GM12892 (cell line): ENCODE measurements around the gene FST.

ENCODE experiments used
- DNase-seq: peaks from one replicate; pipeline ENCODE4 v3.0.0; 2011; ENCODE audit not compliant: insufficient read length
- FAIRE-seq: peaks from 2 replicates; lab custom pipeline; 2011; peaks lifted over from hg19 to GRCh38; lab: Jason Lieb, UNC
- POLR2A ChIP-seq: IDR thresholded peaks from 2 replicates; pipeline ENCODE4 v1.6.1; 2011; ENCODE audit warnings: low read depth, low read length, control low read depth
- POLR2AphosphoS5 ChIP-seq: IDR thresholded peaks from 2 replicates; pipeline ENCODE4 v1.6.1; 2011; ENCODE audit warnings: low read depth, low read length, control low read depth
- TAF1 ChIP-seq: IDR thresholded peaks from 2 replicates; pipeline ENCODE4 v1.6.1; 2011; ENCODE audit warnings: low read depth, mild to moderate bottlenecking, control low read depth, low read length, borderline replicate concordance

FST gene

DNA sequence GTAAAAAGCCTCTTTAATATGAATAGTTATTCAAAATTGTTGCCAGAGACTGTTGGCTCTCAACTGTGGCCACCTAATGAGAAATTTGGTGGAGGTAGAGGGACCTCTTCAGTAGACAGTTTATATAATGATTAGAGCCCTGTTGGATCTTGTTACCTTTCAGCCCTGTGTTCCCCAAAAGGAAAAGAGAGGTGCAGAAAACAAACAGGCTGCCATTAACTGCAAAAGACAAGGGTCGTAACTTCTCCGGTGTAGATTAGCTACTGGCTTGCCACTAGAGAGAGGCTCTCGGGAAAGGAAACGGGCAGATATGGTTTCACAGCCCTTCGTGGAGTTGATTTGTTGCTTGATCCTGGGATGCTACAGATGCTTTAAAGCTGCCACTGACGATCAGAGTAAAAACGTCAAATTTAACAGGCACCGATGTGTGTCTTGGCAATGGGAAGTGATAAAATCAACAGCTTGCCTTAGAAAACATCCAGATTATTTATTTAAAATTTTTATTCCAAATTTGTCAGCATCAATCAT is 7.8 kb downstream of the FST start:
- FAIRE-seq (no peak), DNase-seq (no peak)
- TF ChIP-seq POLR2AphosphoS5 = no peak
- TF ChIP-seq POLR2A = no peak
- no peak for TF ChIP-seq TAF1

- FAIRE-seq = no peak
- DNase-seq = no peak
- TF ChIP-seq POLR2A = no peak
- TF ChIP-seq TAF1 = no peak
Observed at GRCh38 chr5:53490747-53491146, 10.3 kb downstream of the FST start.

GRCh38 chr5:53501054-53501453 is 20.6 kb downstream of the FST start:
- FAIRE-seq = no peak

DNA sequence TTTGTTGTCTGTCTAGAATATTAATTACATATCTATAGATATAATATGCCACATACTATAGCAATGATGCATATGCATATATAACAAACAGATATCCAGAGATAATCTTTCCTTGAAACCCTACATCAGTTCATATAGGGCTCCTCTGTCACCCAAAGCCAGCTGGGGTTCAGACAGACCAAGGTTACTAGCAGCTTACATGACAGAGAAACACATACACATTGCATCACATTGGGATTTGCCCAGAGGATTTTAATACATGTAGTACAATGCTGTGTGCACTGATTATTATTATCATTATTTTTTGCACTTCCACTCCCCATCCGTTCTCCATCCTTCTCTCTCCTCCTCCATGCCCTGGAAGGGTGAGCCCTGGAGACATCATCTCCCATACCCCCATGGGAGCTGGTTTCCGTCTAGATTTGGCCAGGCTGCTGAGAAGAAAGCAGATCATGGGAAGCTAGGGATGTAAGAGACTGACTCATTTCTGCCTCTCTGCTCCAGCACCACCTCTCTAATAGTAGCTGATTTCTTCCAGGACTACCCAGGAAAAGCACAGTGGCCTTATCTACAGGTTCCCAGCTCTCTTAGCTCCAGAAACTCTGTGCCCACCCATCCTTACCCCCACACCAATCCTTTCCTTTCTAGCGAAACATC is 23.3 kb downstream of the FST start:
- no peak for TF ChIP-seq POLR2A
- TF ChIP-seq TAF1 = no peak
- no peak for TF ChIP-seq POLR2AphosphoS5
- DNase-seq (no peak), FAIRE-seq (no peak)

More at GRCh38 chr5:53501054-53501453, 20.6 kb downstream of the FST start:
- no peak for TF ChIP-seq POLR2A
- TF ChIP-seq POLR2AphosphoS5 = no peak
- no peak for TF ChIP-seq TAF1
- no peak for DNase-seq

DNA sequence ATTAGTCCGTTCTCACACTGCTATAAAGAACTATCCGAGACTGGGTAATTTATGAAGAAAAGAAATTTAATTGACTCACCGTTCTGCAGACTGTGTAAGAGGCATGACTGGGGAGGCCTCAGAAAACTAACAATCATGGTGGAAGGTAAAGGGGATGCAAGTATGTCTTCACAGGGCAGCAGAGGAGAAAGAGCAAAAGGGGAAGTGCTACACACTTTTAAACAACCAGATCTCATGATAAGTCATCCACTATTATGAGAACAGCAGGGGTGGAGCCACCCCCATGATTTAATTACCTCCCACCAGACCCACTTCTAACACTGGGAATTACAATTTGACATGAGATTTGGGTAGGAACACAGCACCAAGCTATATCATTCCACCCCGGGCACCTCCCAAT is 26.6 kb downstream of the FST start:
- TF ChIP-seq POLR2AphosphoS5 (no peak), POLR2A (no peak), TAF1 (no peak)
- no peak for DNase-seq
- FAIRE-seq = no peak

GRCh38 chr5:53508125-53508524 is 27.7 kb downstream of the FST start:
- no peak for FAIRE-seq
- DNase-seq = no peak
- no peak for TF ChIP-seq TAF1

DNA sequence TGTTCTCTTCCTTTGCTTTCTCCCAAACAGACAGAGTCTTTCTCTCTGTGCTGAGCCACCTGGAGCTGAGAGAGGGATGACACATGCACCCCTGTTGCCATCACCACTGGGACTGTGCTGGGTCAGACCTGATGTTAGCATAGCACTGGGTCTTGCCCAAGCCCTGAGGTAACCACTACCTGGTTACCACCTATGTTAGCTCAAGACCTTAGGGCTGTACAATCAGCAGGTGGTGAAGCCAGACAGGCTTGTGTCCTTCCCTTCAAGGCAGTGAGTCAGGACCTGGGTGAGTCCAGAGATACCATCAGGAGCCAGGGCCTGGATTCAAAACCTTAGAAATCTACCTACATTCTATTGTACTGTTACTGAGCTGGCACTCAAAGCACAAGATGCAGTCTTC is 32.1 kb downstream of the FST start:
- TF ChIP-seq POLR2A = no peak
- TF ChIP-seq TAF1 = no peak
- no peak for TF ChIP-seq POLR2AphosphoS5
- FAIRE-seq (no peak), DNase-seq (no peak)

DNA sequence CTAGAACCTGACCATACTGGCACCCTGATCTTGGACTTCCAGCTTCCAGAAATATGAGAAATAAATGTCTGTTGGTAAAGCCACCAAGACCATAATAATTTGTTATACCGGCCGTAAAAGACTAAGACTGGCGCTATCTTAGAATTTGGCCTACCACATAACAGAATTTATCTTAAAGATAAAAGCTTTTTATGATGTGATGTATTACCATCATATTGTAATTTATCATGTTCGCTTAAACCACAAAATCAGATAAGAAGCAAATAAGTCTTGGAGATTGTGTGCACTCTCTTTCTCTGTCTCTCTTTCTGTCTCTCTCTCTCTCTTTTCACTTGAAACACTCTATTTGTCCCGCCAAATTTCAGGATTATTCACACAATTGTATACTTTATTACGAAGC is 35.6 kb downstream of the FST start:
- no peak for DNase-seq
- no peak for FAIRE-seq
- no peak for TF ChIP-seq POLR2AphosphoS5
- no peak for TF ChIP-seq POLR2A
- TF ChIP-seq TAF1 = no peak

- TF ChIP-seq POLR2AphosphoS5 = no peak
- no peak for TF ChIP-seq POLR2A
- TF ChIP-seq TAF1 = no peak
- DNase-seq (no peak), FAIRE-seq (no peak)
Observed at GRCh38 chr5:53520813-53521212, 40.4 kb downstream of the FST start.
